ENCODE measurements around the gene FERMT2.
A peak's percentile ranks its signal among the peaks of the same experiment; 100 is the strongest.
"Not testable (repeated sequence)": the region's sequence is repeated elsewhere in the genome, so short reads cannot be mapped to it uniquely, and the experiment has no call there.

The FERMT2 gene

DNA sequence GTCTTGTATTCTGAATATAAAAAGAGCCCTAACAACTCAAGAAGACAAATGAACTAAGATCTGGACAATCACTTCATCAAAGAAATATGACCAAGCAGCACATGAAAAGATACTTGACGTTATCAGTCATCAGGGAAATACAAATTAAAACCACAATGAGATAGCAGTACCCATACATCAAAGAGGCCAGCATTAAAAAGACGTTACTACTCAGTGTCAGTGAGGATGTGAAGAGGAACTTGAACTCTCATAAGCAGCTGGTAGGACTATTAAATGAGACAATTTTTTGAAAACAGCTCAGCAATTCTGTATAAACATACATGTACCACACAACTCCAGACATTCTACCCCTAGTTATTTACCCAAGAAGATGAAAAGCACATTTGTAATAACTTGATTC, 55.9 kb downstream of the FERMT2 start:
- peak; percentile 19 for DNase-seq

GRCh38 chr14:52891800-52892199, 59.0 kb downstream of the FERMT2 start:
- DNase-seq: no peak

DNA sequence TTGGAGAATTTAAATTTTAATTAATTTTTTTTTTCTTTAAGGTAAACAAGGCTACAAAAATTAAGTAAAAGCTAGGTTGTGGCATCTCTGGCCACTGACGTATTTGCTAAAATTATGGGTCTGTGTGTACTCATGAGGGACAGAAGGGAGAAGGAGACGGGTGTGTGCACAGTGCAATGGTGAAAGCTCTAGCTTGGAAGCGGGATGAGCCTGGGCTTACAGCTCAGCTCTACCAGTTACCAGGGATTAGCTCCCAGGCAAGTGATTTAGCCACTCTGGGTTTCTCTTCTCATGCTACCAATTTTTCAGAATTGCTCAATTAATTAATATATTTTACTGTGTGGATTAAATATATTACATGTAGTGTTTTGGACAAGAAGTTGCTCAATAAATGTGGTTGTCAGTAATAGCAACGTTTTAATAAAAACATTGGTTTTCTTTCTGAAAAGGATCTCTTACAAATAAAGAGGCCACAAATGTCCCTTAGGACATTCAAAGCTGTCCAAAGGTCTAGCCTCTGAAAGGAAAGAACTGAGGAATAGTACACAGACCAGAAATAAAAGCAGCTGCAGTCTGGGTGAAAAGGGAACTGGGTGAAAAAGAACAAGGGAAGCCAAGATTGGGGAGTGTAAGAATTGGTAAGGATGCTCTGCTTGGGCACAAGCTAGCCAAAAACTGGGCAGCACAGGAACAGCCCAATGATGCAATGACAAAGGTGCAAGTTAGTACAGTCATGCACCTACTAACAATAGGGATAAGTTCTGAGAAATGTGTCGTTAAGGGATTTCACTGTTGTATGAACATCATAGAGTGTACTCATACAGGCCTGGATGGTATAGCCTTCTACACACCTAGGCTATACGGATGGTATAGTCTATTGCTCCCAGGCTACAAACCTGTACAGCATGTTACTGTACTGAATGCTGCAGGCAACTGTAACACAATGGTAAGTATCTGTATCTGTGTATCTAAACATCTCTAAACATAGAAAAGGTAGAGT, 61.7 kb downstream of the FERMT2 start:
- DNase-seq: no peak

- DNase-seq: no peak
Measured at GRCh38 chr14:52888159-52888558, 62.7 kb downstream of the FERMT2 start.

DNA sequence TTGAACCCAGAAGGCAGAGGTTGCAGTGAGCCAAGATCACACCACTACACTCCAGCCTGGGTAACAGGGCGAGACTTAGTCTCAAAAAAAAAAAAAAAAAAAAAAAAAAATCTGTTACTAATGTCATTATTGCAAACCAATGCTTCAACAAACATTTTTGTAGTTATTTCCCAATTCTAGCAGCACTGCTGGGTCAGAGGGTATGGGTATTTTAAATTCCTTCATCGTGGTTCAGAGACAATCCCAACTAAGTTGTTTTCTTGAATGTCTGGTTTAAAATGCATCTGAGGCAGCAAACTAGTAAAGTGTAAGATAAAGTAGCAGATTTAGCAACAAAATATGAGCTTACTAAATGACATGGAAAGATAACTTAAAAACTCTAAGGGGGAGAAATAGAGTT, 65.6 kb downstream of the FERMT2 start:
- DNase-seq: no peak

DNA sequence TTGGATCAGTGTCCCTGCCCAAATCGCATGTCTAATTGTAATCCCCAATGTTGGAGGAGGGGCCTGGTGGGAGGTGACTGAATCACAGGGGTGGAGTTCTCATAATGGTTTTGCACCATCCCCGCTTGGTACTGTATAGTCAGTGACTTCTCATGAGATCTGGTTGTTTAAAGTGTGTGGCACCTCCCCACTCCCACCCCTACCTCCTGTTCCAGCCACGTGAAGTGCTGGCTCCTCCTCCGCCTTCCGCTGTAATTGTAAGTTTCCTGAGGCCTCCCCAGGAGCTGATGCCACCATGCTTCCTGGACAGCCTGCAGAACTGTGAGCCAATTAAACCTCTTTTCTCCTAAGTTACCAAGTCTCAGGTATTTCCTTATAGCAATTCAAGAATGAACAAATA, 67.2 kb downstream of the FERMT2 start:
- no peak for DNase-seq

DNA sequence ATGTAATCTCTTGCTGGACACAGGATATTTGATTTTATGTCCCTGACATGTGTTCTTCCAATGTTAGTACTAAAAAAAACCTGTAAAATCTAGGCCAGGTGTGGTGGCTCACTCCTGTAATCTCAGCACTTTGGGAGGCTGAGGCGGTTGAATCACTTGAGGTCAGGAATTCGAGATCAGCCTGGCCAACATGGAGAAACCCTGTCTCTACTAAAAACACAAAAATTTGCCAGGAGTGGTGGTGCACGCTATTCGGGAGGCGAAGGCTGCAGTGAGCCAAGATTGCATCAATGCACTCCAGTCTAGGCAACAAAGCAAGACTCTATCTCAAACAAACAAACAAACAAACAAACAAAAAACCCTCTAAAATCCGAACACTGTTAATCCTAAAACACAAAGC, 68.0 kb downstream of the FERMT2 start:
- DNase-seq: no peak

- DNase-seq: no peak
Measured at GRCh38 chr14:52879958-52880357, 70.9 kb downstream of the FERMT2 start.

GRCh38 chr14:52878946-52879345, 71.9 kb downstream of the FERMT2 start:
- DNase-seq: no peak

DNA sequence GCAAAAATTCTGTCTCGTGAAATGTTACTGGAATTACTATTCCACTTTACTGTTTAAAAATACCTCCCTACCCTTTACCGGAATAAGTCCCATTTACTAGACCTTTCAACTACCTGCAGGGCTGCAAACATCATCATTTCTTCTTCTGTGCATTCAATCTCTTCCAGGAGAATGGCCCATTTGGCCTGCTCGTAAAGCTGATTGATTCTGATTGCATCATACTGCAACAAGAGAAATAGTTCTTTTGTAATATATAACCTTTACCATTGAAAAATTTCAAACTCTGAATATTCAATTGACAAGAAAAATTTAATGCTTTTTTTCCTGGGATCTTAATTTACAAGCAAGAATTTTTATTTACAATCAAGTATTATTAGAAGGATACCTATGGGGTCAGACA, 72.4 kb downstream of the FERMT2 start:
- DNase-seq: no peak

DNA sequence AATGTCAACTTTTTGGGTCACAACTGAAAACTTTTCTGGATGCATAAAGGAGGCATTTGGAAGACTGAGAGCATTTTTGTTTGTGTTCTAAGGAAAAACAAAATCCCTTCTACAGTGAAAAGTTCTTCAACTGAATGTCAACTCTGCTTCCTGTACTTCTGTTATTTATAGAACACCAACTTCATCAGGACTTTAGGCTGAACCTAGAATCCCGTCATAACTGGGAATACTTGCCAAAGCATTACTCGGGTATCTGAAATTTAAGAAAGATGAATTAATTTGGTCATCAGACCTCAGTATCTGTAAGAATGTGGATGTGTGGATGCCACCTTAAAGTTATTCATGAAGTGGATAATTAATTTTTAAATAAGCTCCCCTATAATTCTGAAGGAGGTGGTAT, 73.2 kb downstream of the FERMT2 start:
- no peak for DNase-seq

- DNase-seq: no peak
Measured at GRCh38 chr14:52876806-52877205, 74.0 kb downstream of the FERMT2 start.

DNA sequence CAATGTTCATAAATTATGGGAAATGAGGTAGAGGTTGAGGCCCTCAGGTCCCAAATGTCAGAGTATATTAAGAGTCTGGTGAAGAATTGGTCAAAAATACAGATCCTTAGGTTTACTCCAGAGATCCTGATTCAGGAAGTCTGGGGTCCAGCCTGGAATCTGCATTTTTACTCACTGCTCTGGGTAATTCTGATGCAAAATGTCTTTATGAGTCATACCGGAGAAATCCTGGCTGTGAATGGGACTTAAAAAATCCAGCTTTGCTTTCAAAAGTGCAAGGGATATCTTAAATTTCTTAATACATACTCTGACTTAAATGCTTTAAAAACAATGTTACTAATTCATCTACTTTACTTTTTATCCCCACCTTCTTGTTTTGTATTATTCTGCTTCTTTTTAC, 74.5 kb downstream of the FERMT2 start:
- DNase-seq: no peak

- no peak for DNase-seq
Measured at GRCh38 chr14:52875707-52876106, 75.1 kb downstream of the FERMT2 start.

- no peak for DNase-seq
Measured at GRCh38 chr14:52874389-52874788, 76.5 kb downstream of the FERMT2 start.

DNA sequence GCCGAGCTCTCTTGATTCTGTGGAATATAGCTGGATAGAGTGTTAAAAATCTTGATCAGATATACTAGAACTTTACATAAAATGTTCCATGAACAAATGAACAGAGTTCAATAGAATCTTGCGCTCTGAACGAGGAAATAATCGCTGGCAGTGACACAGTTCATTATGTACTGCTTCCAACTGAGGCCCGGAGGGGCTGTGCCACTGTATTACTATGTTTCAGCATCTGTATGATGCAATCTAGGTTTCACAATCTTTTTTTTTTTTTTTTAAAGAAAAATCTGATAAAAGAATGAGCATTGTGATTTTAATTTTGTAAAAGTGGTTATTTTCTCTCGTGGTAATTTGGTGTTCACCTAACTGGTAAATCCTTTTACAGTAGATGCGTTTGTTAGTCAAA, 77.2 kb downstream of the FERMT2 start:
- DNase-seq: no peak

DNA sequence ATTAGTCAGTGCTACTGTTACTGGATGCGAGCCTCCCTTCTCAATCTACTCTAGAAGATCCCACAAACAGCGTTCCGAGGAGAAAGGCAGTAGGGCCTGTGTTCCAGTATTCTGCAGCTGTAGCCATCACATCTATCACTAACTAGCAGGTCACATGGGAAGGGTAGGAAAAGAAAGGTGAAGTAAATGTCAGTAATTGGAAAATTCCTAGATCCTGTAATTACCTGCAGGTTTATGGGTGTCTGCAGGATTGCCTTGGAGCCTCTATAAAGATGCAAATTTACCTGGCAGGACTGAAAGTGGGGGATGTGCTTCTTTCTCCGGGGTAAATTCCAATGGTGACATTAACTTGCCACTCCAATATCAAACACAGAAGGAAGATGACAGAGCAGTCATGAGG, 77.8 kb downstream of the FERMT2 start:
- no peak for DNase-seq

GRCh38 chr14:52871606-52872005, 79.2 kb downstream of the FERMT2 start:
- no peak for DNase-seq

GRCh38 chr14:52868911-52869618, 81.8 kb downstream of the FERMT2 start:
- DNase-seq: no peak

DNA sequence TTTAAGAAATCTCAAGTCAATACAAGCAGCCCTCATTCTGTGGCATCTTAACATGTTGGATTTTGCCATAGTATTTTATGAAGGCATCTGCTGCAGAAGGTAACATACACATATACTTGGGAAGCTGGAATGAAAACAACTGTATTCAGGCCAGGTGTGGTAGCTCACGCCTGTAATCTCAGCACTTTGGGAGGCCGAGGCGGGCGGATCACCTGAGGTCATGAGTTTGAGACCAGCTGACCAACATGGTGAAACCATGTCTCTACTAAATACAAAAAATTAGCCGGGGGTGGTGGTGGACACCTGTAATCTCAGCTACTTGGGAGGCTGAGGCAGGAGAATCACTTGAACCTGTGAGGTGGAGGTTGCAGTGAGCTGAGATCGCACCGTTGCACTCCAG, 86.0 kb downstream of the FERMT2 start:
- DNase-seq: not testable (repeated sequence)

GRCh38 chr14:52863334-52863700, 87.5 kb downstream of the FERMT2 start:
- DNase-seq: no peak

GRCh38 chr14:52862632-52863333, 88.1 kb downstream of the FERMT2 start:
- DNase-seq: no peak

GRCh38 chr14:52861403-52861802, 89.4 kb downstream of the FERMT2 start:
- DNase-seq: no peak

- DNase-seq: no peak
Measured at GRCh38 chr14:52860910-52861309, 89.9 kb downstream of the FERMT2 start.
